K562 (cell line): ENCODE data around the gene FASTK. TPM values are rescaled to one million over a fixed set of nuclear protein-coding genes. Genes with fewer than 3 reads are reported as not detected.

Source experiments
- ARID4B ChIP-seq: sonication (generic); formaldehyde crosslinking; IDR thresholded peaks from 2 replicates; pipeline ENCODE4 v1.8.0; 2022; ENCODE audit warnings: mild to moderate bottlenecking, missing genetic modification reagents
- E2F8 ChIP-seq: fragments of 450-650 bp; IDR thresholded peaks from 2 replicates; pipeline ENCODE4 v1.7.1; 2018; ENCODE audit warnings: mild to moderate bottlenecking, low read depth; ENCODE audit not compliant: partially characterized antibody
- FOXA3 ChIP-seq, 2 experiments: fragments of 450-650 bp in 1 of 2; sonication (generic) in 1 of 2; formaldehyde crosslinking; IDR thresholded peaks in 1 of 2; conservative IDR thresholded peaks in 1 of 2; 2 replicates each; pipeline versions ENCODE4 v1.4.0 to v1.8.0; 2020 to 2022; ENCODE audit warnings: mild to moderate bottlenecking in 2 of 2, missing genetic modification reagents in 1 of 2
- PHF21A ChIP-seq: fragments of 450-650 bp; IDR thresholded peaks from 2 replicates; pipeline ENCODE4 v1.6.1; 2017; ENCODE audit warnings: low read depth, borderline replicate concordance
- RERE ChIP-seq: sonication (generic); formaldehyde crosslinking; IDR thresholded peaks from 2 replicates; pipeline ENCODE4 v1.8.0; 2023; ENCODE audit warnings: missing genetic modification reagents, mild to moderate bottlenecking, borderline replicate concordance
- TRIM25 ChIP-seq: fragments of 450-650 bp; IDR thresholded peaks from 2 replicates; pipeline ENCODE4 v1.7.0; 2016; ENCODE audit warnings: borderline replicate concordance
- YBX1 ChIP-seq: fragments of 450-650 bp; IDR thresholded peaks from 2 replicates; pipeline ENCODE4 v1.7.1; 2016; ENCODE audit warnings: mild to moderate bottlenecking
- ZBTB26 ChIP-seq: fragments of 450-650 bp; formaldehyde crosslinking; IDR thresholded peaks from 2 replicates; pipeline ENCODE4 v1.4.0; 2022; ENCODE audit warnings: missing genetic modification characterization
- ZNF696 ChIP-seq: fragments of 250-450 bp; sonication (Bioruptor Pico); conservative IDR thresholded peaks from 2 replicates; pipeline ENCODE4 v1.4.0; 2020; ENCODE audit warnings: mild to moderate bottlenecking, moderate library complexity
- ZNF785 ChIP-seq: fragments of 250-450 bp; sonication (Bioruptor Pico); IDR thresholded peaks from 2 replicates; pipeline ENCODE4 v1.4.0; 2020; ENCODE audit warnings: mild to moderate bottlenecking
- polyA plus RNA-seq, 8 experiments: library from polyadenylated mRNA; depleted of rRNA in 4 of 8; stranded (reverse) in 5 of 8; unstranded in 3 of 8; fragments of >200 nt; fragmentation: Nextera tagmentation in 2 of 8; fragmentation: Illumina TruSeq in 1 of 8; extraction: Ambion mirVana in 2 of 8; extraction: Trizol in 1 of 8; gene quantifications; 2 replicates each; pipeline versions ENCODE4 v1.2.1 to v1.2.3, GENCODE V29; 2011 to 2014; ENCODE audit warnings: inconsistent platforms in 1 of 8, missing spikeins in 1 of 8
- total RNA-seq, 7 experiments: library from RNA; depleted of rRNA in 6 of 7; stranded (reverse); fragments of >200 nt in 6 of 7; fragmentation: Illumina TruSeq in 2 of 7; extraction: Trizol in 2 of 7; gene quantifications; 2 replicates each; pipeline versions ENCODE4 v1.2.1 to v1.2.3, GENCODE V29; 2011 to 2021; ENCODE audit warnings: low replicate concordance in 1 of 7

Gene FASTK
- total and polyA plus RNA-seq, 9 of the 15 experiments (the other 6 are each of a cell fraction or from before 2014, with no cell fraction given), result 0.51 to 150 (median 48.2) TPM

- TF ChIP-seq RERE, result no peak
- peak; percentile 56 for TF ChIP-seq E2F8
- peak; percentile 60; the same call in 1 of the 2 replicates for TF ChIP-seq ZBTB26 (CRISPR knock-in tag)
- TF ChIP-seq FOXA3 (CRISPR knock-in tag; conservative IDR thresholded peaks at IDR 0.05 in 1 of 2, IDR thresholded peaks at IDR 0.05 in 1 of 2), result no peak
- no peak for TF ChIP-seq PHF21A
- TF ChIP-seq TRIM25, result no peak
- TF ChIP-seq ZNF785 (CRISPR knock-in tag), result no peak
- TF ChIP-seq ARID4B (CRISPR knock-in tag), result peak; percentile 2; the same call in 1 of the 2 replicates
- TF ChIP-seq ZNF696 (CRISPR knock-in tag), result no peak
- TF ChIP-seq YBX1, result no peak
Observed at GRCh38 chr7:151080522-151081169, at the start of gene FASTK (continued).
